Astrocyte of the cerebellum (primary cell): Measurements from ENCODE around the gene RAB11FIP4.

Experiments
- DNase-seq: peaks from one replicate; pipeline ENCODE4 v3.0.0-alpha.2; 2011; ENCODE audit warnings: low read depth
- H3K4me3 ChIP-seq: 2 replicates; pipeline ENCODE4 v1.5.1; 2011; ENCODE audit warnings: mild to moderate bottlenecking, low read depth, low read length, moderate library complexity
- CTCF ChIP-seq: IDR thresholded peaks from 2 replicates; pipeline ENCODE4 v1.5.1; 2012; ENCODE audit warnings: low read length, low read depth, moderate library complexity, mild to moderate bottlenecking; ENCODE audit errors: missing control alignments
- in situ Hi-C: cut with HindIII; loops from 2 replicates; pipeline ENCODE4 v1.10.0; 2017; ENCODE audit warnings: low sequenced_read_pairs

The RAB11FIP4 gene

GRCh38 chr17:31386542-31387075 is 4.9 kb upstream of the RAB11FIP4 start:
- H3K4me3 ChIP-seq, result no peak overlapping the region
- in situ Hi-C loops, result no loop called here
- no peak for DNase-seq
- no peak for TF ChIP-seq CTCF

- TF ChIP-seq CTCF, result no peak
- no peak overlapping the region for H3K4me3 ChIP-seq
- DNase-seq, result no peak
- in situ Hi-C loops, result no loop called here
Observed at GRCh38 chr17:31387438-31387837, 4.0 kb upstream of the RAB11FIP4 start.

- TF ChIP-seq CTCF, result no peak
- no peak overlapping the region for H3K4me3 ChIP-seq
- DNase-seq, result no peak
- in situ Hi-C loops, result no loop called here
Observed at GRCh38 chr17:31388351-31388750, 3.1 kb upstream of the RAB11FIP4 start.

- H3K4me3 ChIP-seq, result no peak overlapping the region
- TF ChIP-seq CTCF, result peak; percentile 83
- DNase-seq, result no peak
- in situ Hi-C loops, result no loop called here
Observed at GRCh38 chr17:31388770-31389656, 2.5 kb upstream of the RAB11FIP4 start.

GRCh38 chr17:31389657-31390381 is 1.7 kb upstream of the RAB11FIP4 start:
- in situ Hi-C loops, result no loop called here
- no peak for TF ChIP-seq CTCF
- H3K4me3 ChIP-seq, result no peak overlapping the region
- DNase-seq, result no peak

- no peak for DNase-seq
- in situ Hi-C loops, result no loop called here
- TF ChIP-seq CTCF, result no peak
- H3K4me3 ChIP-seq, result no peak overlapping the region
Observed at GRCh38 chr17:31390426-31390747, 1.1 kb upstream of the RAB11FIP4 start.
